OCI-LY3 (cell line): ENCODE measurements around the gene INTS11.

ENCODE experiments used
- H2AFZ ChIP-seq: fragments of 200-600, 300-600 bp; shearing (Covaris generic); 2 replicates; pipeline ENCODE4 v1.6.0; 2014; ENCODE audit warnings: antibody characterized with exemption, low read depth, low read length
- H3K27ac ChIP-seq: fragments of 200-600, 300-600 bp; sonication (generic); 2 replicates; pipeline ENCODE4 v1.5.1; 2014; ENCODE audit warnings: mild to moderate bottlenecking, low read length, moderate library complexity, mixed read lengths
- H3K27me3 ChIP-seq: fragments of 200-600, 300-600 bp; sonication (generic); 2 replicates; pipeline ENCODE4 v1.6.1; 2014; ENCODE audit warnings: low read depth, low read length, mixed read lengths
- H3K36me3 ChIP-seq: fragments of 200-600, 300-600 bp; sonication (generic); replicated peaks from 2 replicates; pipeline ENCODE3; 2014; ENCODE audit warnings: low read depth, low read length, mixed read lengths
- H3K4me1 ChIP-seq: fragments of 300-600, 200-600 bp; sonication (generic); 2 replicates; pipeline ENCODE4 v1.6.1; 2014; ENCODE audit warnings: low read length, mixed read lengths
- H3K4me2 ChIP-seq: fragments of 200-600, 300-600 bp; sonication (generic); 2 replicates; pipeline ENCODE4 v1.6.1; 2014; ENCODE audit warnings: low read length, mixed read lengths
- H3K4me3 ChIP-seq: fragments of 300-600, 200-600 bp; sonication (generic); 2 replicates; pipeline ENCODE4 v1.5.1; 2014; ENCODE audit warnings: antibody characterized with exemption, mild to moderate bottlenecking, low read length, moderate library complexity
- H3K79me2 ChIP-seq: fragments of 300-600, 200-600 bp; shearing (Covaris generic); 2 replicates; pipeline ENCODE4 v1.6.1; 2014; ENCODE audit warnings: mild to moderate bottlenecking, low read length, mixed read lengths
- H3K9ac ChIP-seq: fragments of 300-600, 200-600 bp; shearing (Covaris generic); 2 replicates; pipeline ENCODE4 v1.6.0; 2014; ENCODE audit warnings: mild to moderate bottlenecking, low read length, moderate library complexity
- H3K9me3 ChIP-seq: fragments of 200-600, 300-600 bp; shearing (Covaris generic); 2 replicates; pipeline ENCODE4 v1.6.1; 2014; ENCODE audit warnings: low read length, mixed read lengths; ENCODE audit not compliant: insufficient read depth
- H4K20me1 ChIP-seq: fragments of 200-600, 300-600 bp; sonication (generic); 2 replicates; pipeline ENCODE4 v1.6.1; 2016; ENCODE audit warnings: low read length, mixed read lengths; ENCODE audit not compliant: insufficient read depth
- EZH2phosphoT487 ChIP-seq: fragments of 200-600 bp; shearing (Covaris generic); IDR thresholded peaks from 2 replicates; pipeline ENCODE4 v1.6.1; 2018; ENCODE audit warnings: antibody characterized with exemption, mixed run types, low read depth
- TF ChIP-seq, protein P1 (sequence below): fragments of 200-600, 300-600 bp; sonication (generic); IDR thresholded peaks from 2 replicates; pipeline ENCODE4 v1.5.1; 2014; ENCODE audit warnings: antibody characterized with exemption, low read length, low read depth

Gene INTS11

DNA sequence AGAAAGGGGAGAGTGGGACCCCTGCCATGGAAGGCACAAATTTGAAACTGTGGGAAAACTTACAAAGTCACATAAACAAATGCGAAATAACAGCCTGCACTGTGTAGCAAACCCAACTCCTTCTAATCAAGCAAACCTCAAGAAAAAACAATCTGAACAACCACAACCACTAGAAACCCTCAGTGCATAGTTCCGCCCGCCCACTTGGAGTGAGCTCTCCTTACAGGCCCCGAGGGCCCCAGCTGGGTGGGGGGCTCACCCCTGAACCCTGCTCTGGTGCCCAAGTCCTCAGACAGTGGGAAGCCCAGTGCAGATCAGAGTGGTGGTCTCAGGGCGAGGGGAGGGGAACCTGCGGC is 34.8 kb upstream of the INTS11 start:
- H4K20me1 ChIP-seq = no peaks in the 10 kb centered on the region
- TF ChIP-seq EZH2phosphoT487 = no peak
- TF ChIP-seq, protein P1, sequence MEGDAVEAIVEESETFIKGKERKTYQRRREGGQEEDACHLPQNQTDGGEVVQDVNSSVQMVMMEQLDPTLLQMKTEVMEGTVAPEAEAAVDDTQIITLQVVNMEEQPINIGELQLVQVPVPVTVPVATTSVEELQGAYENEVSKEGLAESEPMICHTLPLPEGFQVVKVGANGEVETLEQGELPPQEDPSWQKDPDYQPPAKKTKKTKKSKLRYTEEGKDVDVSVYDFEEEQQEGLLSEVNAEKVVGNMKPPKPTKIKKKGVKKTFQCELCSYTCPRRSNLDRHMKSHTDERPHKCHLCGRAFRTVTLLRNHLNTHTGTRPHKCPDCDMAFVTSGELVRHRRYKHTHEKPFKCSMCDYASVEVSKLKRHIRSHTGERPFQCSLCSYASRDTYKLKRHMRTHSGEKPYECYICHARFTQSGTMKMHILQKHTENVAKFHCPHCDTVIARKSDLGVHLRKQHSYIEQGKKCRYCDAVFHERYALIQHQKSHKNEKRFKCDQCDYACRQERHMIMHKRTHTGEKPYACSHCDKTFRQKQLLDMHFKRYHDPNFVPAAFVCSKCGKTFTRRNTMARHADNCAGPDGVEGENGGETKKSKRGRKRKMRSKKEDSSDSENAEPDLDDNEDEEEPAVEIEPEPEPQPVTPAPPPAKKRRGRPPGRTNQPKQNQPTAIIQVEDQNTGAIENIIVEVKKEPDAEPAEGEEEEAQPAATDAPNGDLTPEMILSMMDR = no peak
- H3K9me3 ChIP-seq = no peaks in the 10 kb centered on the region
- H3K9ac ChIP-seq = no peak overlapping the region
- H3K4me3 ChIP-seq = no peak overlapping the region
- no peaks in the 10 kb centered on the region for H3K79me2 ChIP-seq
- H3K27me3 ChIP-seq = peaks cover 17% of the 10 kb centered on the region
- H3K27ac ChIP-seq = no peak overlapping the region
- no peak overlapping the region for H2AFZ ChIP-seq
- H3K4me1 ChIP-seq = peaks cover 20% of the 10 kb centered on the region; the same call in 1 of the 2 replicates
- H3K36me3 ChIP-seq = no peaks in the 10 kb centered on the region
- H3K4me2 ChIP-seq = no peak overlapping the region

DNA sequence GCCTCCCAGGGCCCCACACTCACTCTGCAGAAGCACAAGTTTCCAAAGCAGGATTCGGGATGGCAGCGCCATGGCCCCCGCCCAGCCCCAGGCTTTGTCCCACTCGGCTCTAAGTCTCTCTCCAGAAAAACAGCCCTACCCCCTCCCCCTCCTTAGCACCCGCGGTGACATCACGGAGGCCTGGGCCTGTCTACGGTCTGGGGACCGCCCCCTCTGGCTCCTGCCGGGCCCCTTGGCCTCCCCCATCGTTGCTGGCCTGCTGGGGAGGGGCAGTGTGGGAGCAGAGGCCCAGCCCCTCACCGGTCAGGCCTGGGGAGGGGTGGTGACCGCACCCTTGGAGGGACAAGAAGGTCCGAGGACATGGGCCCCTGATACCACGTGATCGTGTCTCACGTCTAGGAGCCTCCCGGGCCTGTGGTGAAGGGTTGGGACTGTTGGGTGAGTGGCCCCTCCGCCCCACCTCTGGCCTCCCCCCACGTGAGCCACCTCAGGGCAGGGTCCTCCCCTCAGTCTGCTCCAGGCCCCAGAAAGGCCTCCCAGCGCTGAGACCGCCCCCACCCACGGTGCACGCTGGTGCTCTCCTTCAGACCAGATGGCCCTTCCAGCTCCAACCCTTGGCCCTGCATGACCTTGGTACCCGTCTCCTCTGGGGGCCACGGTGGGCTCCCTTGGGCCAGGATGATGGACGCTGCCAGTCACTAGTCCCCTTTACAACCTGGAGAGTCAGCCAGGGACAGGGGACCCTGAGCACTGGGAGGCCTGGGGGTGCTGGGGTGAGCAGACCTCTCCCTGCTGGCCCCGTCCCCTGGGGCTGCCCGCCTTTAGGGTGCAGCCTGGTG is 34.2 kb upstream of the INTS11 start, which contains the start of gene MXRA8:
TSS of gene MXRA8 (minus strand) at position 123 of the 839 bp plus-strand sequence. CDS start at position 72, 51 bp downstream.
- Histone ChIP-seq H3K9ac (no peak within 1 kb of the TSS), H3K4me2 (peak within 1 kb of the TSS; percentile 28), H3K4me3 (peak within 1 kb of the TSS; percentile 34; the same call in 1 of the 2 replicates), H4K20me1 (no peaks in the 10 kb centered on the region), H3K36me3 (no peaks in the 10 kb centered on the region), H2AFZ (no peak within 1 kb of the TSS), H3K9me3 (no peaks in the 10 kb centered on the region), H3K4me1 (peaks cover 20% of the 10 kb centered on the region; the same call in 1 of the 2 replicates), H3K27me3 (peaks cover 17% of the 10 kb centered on the region), H3K79me2 (no peaks in the 10 kb centered on the region), H3K27ac (no peak within 1 kb of the TSS)
- no peak for TF ChIP-seq EZH2phosphoT487
- TF ChIP-seq, protein P1 = no peak

- H3K4me2 ChIP-seq = peak overlapping the region; percentile 28
- H3K36me3 ChIP-seq = no peaks in the 10 kb centered on the region
- H2AFZ ChIP-seq = no peak overlapping the region
- H3K9ac ChIP-seq = no peak overlapping the region
- no peaks in the 10 kb centered on the region for H4K20me1 ChIP-seq
- H3K79me2 ChIP-seq = no peaks in the 10 kb centered on the region
- H3K4me3 ChIP-seq = peak overlapping the region; percentile 34; the same call in 1 of the 2 replicates
- H3K9me3 ChIP-seq = no peaks in the 10 kb centered on the region
- H3K27me3 ChIP-seq = peaks cover 17% of the 10 kb centered on the region
- H3K27ac ChIP-seq = no peak overlapping the region
- TF ChIP-seq, protein P1 = no peak
- no peak for TF ChIP-seq EZH2phosphoT487
- peaks cover 26% of the 10 kb centered on the region for H3K4me1 ChIP-seq
These were observed 33.5 kb upstream of the INTS11 start for GRCh38 chr1:1357871-1358432.

DNA sequence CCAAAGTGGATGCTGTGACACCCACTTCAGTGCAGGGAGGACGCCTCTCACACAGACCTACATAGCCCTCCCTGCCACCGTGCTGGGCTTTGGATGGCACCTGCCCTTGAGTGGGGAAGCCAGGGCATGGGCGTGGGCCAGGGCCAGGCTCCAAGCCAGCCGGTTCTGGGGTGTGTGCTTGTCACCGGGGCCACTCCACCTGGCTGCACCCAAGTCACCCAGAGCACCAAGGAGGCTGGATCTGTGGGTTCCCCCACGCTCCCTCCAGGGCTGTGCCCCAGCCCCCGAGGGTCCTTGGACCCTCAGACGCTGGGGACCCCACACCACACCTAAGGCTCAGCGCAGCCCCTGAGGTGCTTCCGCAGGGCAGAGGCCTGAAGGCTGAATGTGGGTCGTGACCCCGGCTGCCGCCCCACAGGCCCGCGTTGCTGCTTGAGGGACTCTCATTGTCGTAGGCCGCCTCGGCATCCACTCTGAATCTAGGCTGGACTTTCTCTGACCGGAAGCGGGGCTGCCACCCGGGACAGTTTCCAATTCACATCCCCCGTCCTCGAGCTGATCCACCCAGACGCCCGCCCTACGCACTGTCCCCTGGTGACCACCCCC is 32.4 kb upstream of the INTS11 start:
- peaks cover 26% of the 10 kb centered on the region for H3K4me1 ChIP-seq
- TF ChIP-seq, protein P1 = no peak
- no peak for TF ChIP-seq EZH2phosphoT487
- H3K27ac ChIP-seq = no peak overlapping the region
- no peak overlapping the region for H3K4me2 ChIP-seq
- no peaks in the 10 kb centered on the region for H3K36me3 ChIP-seq
- H2AFZ ChIP-seq = no peak overlapping the region
- no peak overlapping the region for H3K4me3 ChIP-seq
- no peak overlapping the region for H3K9ac ChIP-seq
- no peaks in the 10 kb centered on the region for H3K9me3 ChIP-seq
- H3K27me3 ChIP-seq = peaks cover 17% of the 10 kb centered on the region
- no peaks in the 10 kb centered on the region for H4K20me1 ChIP-seq
- no peaks in the 10 kb centered on the region for H3K79me2 ChIP-seq
